Stimulated activated CD8-positive, alpha-beta memory T cell treated with anti-CD3 and anti-CD28 coated beads, Interleukin-7, amount 100 ng/mL, for 24 hours (primary cell): ENCODE data around the gene ARID1B.
A peak's percentile ranks its signal among the peaks of the same experiment; 100 is the strongest.

Experiments used
- DNase-seq: peaks from one replicate; pipeline ENCODE4 v3.0.0-alpha.2; 2020; ENCODE audit warnings: low read depth

The ARID1B gene

DNA sequence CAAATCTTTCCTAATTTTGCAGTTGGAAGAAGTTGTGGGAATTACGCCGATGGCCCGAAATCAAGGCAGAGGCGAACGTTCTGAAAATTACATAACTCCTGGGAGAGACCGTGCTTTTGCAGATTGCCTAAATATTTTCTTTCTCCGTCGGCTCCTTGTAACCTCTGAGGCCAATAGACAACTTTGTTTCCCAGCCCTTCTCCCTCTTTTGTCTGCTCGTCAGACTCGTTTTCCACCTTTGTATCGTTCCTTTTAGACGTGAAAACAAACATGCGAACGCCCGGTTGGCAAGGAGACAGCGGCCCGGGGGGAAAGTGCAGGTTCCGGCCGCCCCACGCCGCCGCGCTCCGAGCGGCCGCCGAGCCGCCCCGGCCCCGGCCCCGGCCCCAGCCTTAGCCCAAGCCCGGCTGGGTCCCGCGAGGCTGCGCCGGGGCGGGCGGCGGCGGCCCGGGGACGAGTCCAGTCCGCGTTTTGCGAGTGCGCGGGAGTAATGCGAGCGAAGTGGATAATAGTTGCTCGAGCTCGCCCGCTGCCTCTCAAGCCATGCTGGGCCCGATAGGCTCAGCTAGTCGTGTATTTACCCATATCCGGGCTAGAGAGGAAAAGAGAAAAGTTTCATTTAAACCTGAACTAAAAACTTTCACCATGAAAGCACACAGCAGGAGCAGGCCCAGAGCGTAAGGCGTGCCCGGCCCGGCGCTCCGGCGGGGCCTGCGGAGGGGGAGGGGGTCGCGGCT, at the start of gene ARID1B:
ARID1B (plus strand) TSS at position 539 of the 737 bp plus-strand sequence. CDS start 303 bp downstream, outside the sequence.
- DNase-seq = peak; percentile 40

GRCh38 chr6:156727715-156728385, 49.3 kb upstream of the ARID1B start:
- DNase-seq = no peak

- no peak for DNase-seq
Measured at GRCh38 chr6:156729248-156729647, 47.9 kb upstream of the ARID1B start.

GRCh38 chr6:156731396-156731795, 45.8 kb upstream of the ARID1B start:
- DNase-seq = no peak

GRCh38 chr6:156735751-156736150, 41.4 kb upstream of the ARID1B start:
- no peak for DNase-seq

- no peak for DNase-seq
Measured at GRCh38 chr6:156740604-156741003, 36.6 kb upstream of the ARID1B start.

DNA sequence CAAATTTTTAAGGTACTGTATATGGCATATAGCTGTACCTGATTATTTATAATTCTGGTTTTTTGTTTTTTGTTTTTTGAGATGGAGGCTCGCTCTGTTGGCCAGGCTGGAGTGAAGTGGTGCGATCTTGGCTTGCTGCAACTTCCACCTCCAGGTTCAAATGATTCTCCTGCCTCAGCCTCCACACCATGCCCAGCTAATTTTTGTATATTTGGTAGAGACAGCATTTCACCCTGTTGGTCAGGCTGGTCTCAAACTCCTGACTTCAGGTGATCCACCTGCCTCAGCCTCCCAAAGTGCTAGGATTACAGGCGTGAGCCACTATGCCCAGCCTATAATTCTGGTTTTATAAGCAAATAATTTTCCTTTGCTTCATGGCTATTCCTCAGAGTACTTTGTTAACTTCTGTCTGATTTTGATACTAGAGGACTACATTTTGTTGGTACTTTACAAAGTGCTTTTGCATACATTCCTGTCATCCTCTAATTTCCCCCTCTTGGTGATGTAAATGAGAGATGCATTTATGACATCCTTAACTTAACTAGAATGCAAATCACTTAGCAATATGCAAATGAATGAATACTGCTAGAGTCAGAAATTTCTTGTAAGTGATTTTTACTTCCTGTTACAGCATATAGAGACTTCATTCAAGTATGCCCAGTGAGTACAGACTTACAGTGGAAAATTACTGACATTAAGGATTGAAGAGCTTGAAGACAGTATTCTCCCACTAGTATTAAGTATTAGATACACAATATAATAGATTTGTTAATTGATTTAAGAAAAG, 35.7 kb upstream of the ARID1B start:
- DNase-seq = no peak

GRCh38 chr6:156747715-156748114, 29.5 kb upstream of the ARID1B start:
- no peak for DNase-seq

DNA sequence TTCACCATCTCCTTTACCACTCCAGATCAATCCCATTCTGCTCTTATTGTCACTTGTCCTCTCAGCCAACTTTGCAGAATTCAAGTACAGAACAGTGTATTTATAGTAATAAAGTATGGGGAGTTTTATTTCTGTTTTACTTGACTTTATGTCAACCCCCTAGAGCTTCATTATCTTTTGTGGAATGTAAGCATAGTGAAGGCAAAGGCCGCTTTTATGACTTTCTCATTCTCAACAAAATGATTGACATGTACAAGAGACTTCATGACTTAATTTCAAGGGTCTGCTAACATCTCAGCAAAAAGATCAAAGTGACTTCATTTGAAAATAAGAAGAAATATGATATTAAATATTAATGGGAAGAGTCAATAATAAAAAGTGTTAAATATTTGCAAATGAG, 28.7 kb upstream of the ARID1B start:
- DNase-seq = no peak

DNA sequence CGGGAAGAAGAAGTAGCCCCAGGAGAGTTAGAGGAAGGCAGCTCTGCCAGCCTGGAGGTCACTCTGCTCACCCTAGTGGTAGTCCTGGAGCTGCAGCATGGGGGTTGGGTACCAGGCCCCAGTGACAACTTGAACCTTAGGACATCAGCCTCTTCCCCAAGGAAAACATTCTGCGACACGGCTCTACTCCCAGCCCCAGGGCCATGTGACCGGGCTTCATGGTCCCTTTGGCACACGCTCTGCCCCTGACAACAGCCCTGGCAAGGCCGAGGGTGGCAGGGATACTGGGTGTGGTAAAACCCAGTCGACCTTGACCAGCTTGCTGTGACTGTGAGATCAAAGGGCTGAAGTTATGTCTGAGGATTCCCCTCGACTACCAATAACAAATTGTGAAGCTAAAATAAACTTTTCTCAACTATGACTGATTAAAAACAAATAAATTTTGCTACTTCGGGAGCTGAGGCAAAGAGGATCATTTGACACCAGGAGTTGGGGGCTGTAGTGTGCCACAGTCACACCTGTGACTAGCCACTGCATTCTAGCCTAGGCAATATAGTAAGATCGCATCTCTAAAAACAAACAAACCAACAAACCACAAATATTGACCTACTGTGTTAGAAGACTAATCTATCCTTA, 24.4 kb upstream of the ARID1B start:
- DNase-seq = no peak

- no peak for DNase-seq
Measured at GRCh38 chr6:156756630-156757610, 20.3 kb upstream of the ARID1B start.

DNA sequence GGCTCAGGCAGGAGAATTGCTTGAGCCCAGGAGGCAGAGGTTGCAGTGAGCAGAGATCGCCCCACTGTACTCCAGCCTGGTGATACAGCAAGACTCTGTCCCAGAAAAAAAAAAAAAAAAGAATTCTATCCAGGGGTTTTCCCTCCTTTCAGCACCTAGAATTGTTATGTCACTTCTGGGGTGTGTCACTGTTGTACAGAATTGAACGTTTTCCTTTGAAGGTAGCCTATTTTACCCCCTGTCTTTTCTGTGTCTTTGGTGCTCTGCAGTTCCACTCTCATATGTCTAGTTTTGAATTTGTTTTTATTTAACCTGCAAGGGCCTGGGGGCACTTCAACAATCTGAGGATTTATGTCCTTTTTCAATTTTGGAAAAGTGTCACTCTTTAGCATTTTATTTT, 19.3 kb upstream of the ARID1B start:
- DNase-seq = no peak

DNA sequence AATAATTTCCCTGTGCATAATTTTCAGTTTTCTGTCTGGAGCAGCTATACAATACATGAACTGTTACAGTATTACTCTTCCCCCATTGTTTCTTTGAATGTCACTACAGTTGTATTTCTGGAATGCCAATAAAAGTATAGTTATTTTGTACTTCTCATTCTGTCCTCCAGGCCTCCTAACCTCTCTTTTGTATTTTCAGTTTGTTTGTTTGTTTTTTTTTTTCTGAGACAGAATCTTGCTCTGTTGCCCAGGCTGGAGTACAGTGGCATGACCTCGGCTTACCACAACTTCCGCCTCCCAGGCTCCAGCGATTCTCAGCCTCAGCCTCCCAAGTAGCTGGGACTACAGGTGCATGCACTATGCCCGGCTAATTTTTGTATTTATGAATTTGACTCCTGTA, 16.8 kb upstream of the ARID1B start:
- DNase-seq = no peak

GRCh38 chr6:156762547-156762946, 14.6 kb upstream of the ARID1B start:
- DNase-seq = no peak

GRCh38 chr6:156765117-156765516, 12.1 kb upstream of the ARID1B start:
- DNase-seq = no peak

DNA sequence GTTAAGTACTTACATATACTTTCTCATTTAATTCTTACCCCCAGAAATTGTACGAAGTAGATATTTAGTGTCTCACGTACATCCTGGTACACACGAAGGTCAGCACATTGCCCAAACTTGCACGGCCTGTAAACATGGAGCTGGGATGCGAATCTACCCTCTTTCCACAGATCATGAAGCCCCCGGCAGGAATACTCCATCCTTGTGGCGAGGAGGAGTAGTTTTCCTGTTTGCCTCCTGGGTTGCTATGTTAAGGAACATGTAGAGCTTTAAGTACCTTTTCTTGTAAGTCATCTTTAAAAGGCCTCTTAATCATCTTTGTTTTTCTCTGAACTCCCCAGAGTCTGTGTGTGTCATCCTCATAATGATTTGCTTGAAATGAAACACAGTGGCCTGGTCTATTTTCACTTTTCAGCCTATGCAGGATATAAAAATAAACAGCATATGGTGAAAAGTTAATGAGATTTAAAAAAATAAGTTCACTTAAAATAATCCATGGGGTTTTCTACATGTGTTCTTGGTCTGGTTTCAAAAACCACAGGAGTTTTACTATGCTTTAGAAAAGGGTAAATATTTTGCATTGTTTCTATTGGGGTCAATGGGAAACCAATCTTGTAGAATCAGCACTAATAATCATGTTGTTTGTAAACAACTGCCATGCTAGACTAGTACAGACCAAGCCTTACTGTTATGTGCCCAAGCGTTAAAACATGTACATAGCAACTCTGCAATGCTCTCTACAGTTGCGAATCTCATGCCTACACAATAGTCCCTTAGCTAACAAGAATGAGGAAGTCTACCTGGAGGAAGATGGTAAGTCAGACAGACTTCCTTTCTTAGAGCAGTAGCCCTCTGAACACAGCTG, 9.3 kb upstream of the ARID1B start:
- no peak for DNase-seq

GRCh38 chr6:156771047-156771446, 6.1 kb upstream of the ARID1B start:
- DNase-seq = no peak

GRCh38 chr6:156771761-156772160, 5.4 kb upstream of the ARID1B start:
- no peak for DNase-seq

GRCh38 chr6:156773476-156773875, 3.7 kb upstream of the ARID1B start:
- no peak for DNase-seq
